HepG2 (cell line): ENCODE measurements around the gene DKKL1. TPM values are rescaled to one million over a fixed set of nuclear protein-coding genes. Genes with fewer than 3 reads are reported as not detected.

ENCODE experiments used
- polyA plus RNA-seq, 8 experiments: library from polyadenylated mRNA; depleted of rRNA in 3 of 8; stranded (reverse) in 7 of 8; unstranded in 1 of 8; fragments of >200 nt; fragmentation: Illumina TruSeq in 4 of 8; extraction: Trizol in 4 of 8; gene quantifications; 2 replicates each; pipeline versions ENCODE4 v1.2.1 to v1.2.3, GENCODE V29; 2011 to 2016; ENCODE audit warnings: low read depth in 4 of 8, missing spikeins in 1 of 8, mixed read lengths in 1 of 8; ENCODE audit not compliant: insufficient read depth in 1 of 8
- total RNA-seq, 5 experiments: library from RNA; depleted of rRNA; stranded (reverse); fragments of >200 nt; fragmentation: Illumina TruSeq; extraction: Trizol; gene quantifications; 2 replicates each; pipeline ENCODE4 v1.2.3, GENCODE V29; 2016; ENCODE audit warnings: low read depth in 1 of 5

The DKKL1 gene
- total and polyA plus RNA-seq, 2 of the 13 experiments (the other 11 are each of a cell fraction or from before 2014, with no cell fraction given), result 0.30 to 0.31 TPM

Other genes with a start within 250 kb of the DKKL1 start
- gene LIN7B, start 249.5 kb upstream of the DKKL1 start, total RNA-seq (2016; rRNA removed; fragmentation: Illumina TruSeq; extraction: Trizol), result 3.5 and 5.3 TPM in 2 replicates
- gene LIN7B, start 249.5 kb upstream of the DKKL1 start, polyA plus RNA-seq (2011; rRNA removed), result 7.6 and 8.6 TPM in 2 replicates
- 0.80 and 1.4 TPM in 2 replicates for gene C19orf73, start 244.7 kb upstream of the DKKL1 start, total RNA-seq (2016; rRNA removed; fragmentation: Illumina TruSeq; extraction: Trizol)
- 1.5 and 3.0 TPM in 2 replicates for gene C19orf73, start 244.7 kb upstream of the DKKL1 start, polyA plus RNA-seq (2011; rRNA removed)
- 6.3 and 8.6 TPM in 2 replicates for gene PPFIA3, start 244.3 kb upstream of the DKKL1 start, total RNA-seq (2016; rRNA removed; fragmentation: Illumina TruSeq; extraction: Trizol)
- gene PPFIA3, start 244.3 kb upstream of the DKKL1 start, polyA plus RNA-seq (2011; rRNA removed), result 6.7 and 8.9 TPM in 2 replicates
- gene HRC, start 208.5 kb upstream of the DKKL1 start, total RNA-seq (2016; rRNA removed; fragmentation: Illumina TruSeq; extraction: Trizol), result 1.5 and 3.6 TPM in 2 replicates
- 15.4 and 26.4 TPM in 2 replicates for gene HRC, start 208.5 kb upstream of the DKKL1 start, polyA plus RNA-seq (2011; rRNA removed)
- 1.7 and 1.9 TPM in 2 replicates for gene TRPM4, start 206.1 kb upstream of the DKKL1 start, total RNA-seq (2016; rRNA removed; fragmentation: Illumina TruSeq; extraction: Trizol)
- gene TRPM4, start 206.1 kb upstream of the DKKL1 start, polyA plus RNA-seq (2011; rRNA removed), result 4.3 and 6.3 TPM in 2 replicates
- gene SLC6A16, start 38.7 kb upstream of the DKKL1 start, total RNA-seq (2016; rRNA removed; fragmentation: Illumina TruSeq; extraction: Trizol), result 0.07 TPM in 1 of 2 replicates, not detected in the other
- gene SLC6A16, start 38.7 kb upstream of the DKKL1 start, polyA plus RNA-seq (2011; rRNA removed), result 0.18 and 0.22 TPM in 2 replicates
- gene CD37, start 28.5 kb upstream of the DKKL1 start, total RNA-seq (2016; rRNA removed; fragmentation: Illumina TruSeq; extraction: Trizol), result not detected in 2 replicates
- gene CD37, start 28.5 kb upstream of the DKKL1 start, polyA plus RNA-seq (2011; rRNA removed), result not detected in 2 replicates
- gene TEAD2, start 1.5 kb upstream of the DKKL1 start, total RNA-seq (2016; rRNA removed; fragmentation: Illumina TruSeq; extraction: Trizol), result 12.1 and 12.5 TPM in 2 replicates
- gene TEAD2, start 1.5 kb upstream of the DKKL1 start, polyA plus RNA-seq (2011; rRNA removed), result 10.4 and 10.8 TPM in 2 replicates
- not detected in 2 replicates for gene KASH5, start 24.4 kb downstream of the DKKL1 start, total RNA-seq (2016; rRNA removed; fragmentation: Illumina TruSeq; extraction: Trizol)
- not detected in 2 replicates for gene KASH5, start 24.4 kb downstream of the DKKL1 start, polyA plus RNA-seq (2011; rRNA removed)
- not detected in 2 replicates for gene PTH2, start 59.6 kb downstream of the DKKL1 start, total RNA-seq (2016; rRNA removed; fragmentation: Illumina TruSeq; extraction: Trizol)
- not detected in 2 replicates for gene PTH2, start 59.6 kb downstream of the DKKL1 start, polyA plus RNA-seq (2011; rRNA removed)
- not detected in 2 replicates for gene GFY, start 61.5 kb downstream of the DKKL1 start, total RNA-seq (2016; rRNA removed; fragmentation: Illumina TruSeq; extraction: Trizol)
- not detected in 2 replicates for gene GFY, start 61.5 kb downstream of the DKKL1 start, polyA plus RNA-seq (2011; rRNA removed)
- not detected in 2 replicates for gene SLC17A7, start 77.7 kb downstream of the DKKL1 start, total RNA-seq (2016; rRNA removed; fragmentation: Illumina TruSeq; extraction: Trizol)
- 0.32 and 0.37 TPM in 2 replicates for gene SLC17A7, start 77.7 kb downstream of the DKKL1 start, polyA plus RNA-seq (2011; rRNA removed)
- 94.9 and 110 TPM in 2 replicates for gene PIH1D1, start 87.9 kb downstream of the DKKL1 start, total RNA-seq (2016; rRNA removed; fragmentation: Illumina TruSeq; extraction: Trizol)
- 126 and 137 TPM in 2 replicates for gene PIH1D1, start 87.9 kb downstream of the DKKL1 start, polyA plus RNA-seq (2011; rRNA removed)
- 29.6 and 34.9 TPM in 2 replicates for gene ALDH16A1, start 89.3 kb downstream of the DKKL1 start, total RNA-seq (2016; rRNA removed; fragmentation: Illumina TruSeq; extraction: Trizol)
- gene ALDH16A1, start 89.3 kb downstream of the DKKL1 start, polyA plus RNA-seq (2011; rRNA removed), result 8.4 and 9.2 TPM in 2 replicates
- 0.58 and 1.5 TPM in 2 replicates for gene FLT3LG, start 110.3 kb downstream of the DKKL1 start, total RNA-seq (2016; rRNA removed; fragmentation: Illumina TruSeq; extraction: Trizol)
- 2.6 and 3.0 TPM in 2 replicates for gene FLT3LG, start 110.3 kb downstream of the DKKL1 start, polyA plus RNA-seq (2011; rRNA removed)
- 2,601 and 3,137 TPM in 2 replicates for gene RPL13A, start 123.7 kb downstream of the DKKL1 start, total RNA-seq (2016; rRNA removed; fragmentation: Illumina TruSeq; extraction: Trizol)
- 3,407 and 3,954 TPM in 2 replicates for gene RPL13A, start 123.7 kb downstream of the DKKL1 start, polyA plus RNA-seq (2011; rRNA removed)
- gene RPS11, start 132.6 kb downstream of the DKKL1 start, total RNA-seq (2016; rRNA removed; fragmentation: Illumina TruSeq; extraction: Trizol), result 2,345 and 2,734 TPM in 2 replicates
- 2,839 and 2,896 TPM in 2 replicates for gene RPS11, start 132.6 kb downstream of the DKKL1 start, polyA plus RNA-seq (2011; rRNA removed)
- gene FCGRT, start 148.8 kb downstream of the DKKL1 start, total RNA-seq (2016; rRNA removed; fragmentation: Illumina TruSeq; extraction: Trizol), result 124 and 225 TPM in 2 replicates
- gene FCGRT, start 148.8 kb downstream of the DKKL1 start, polyA plus RNA-seq (2011; rRNA removed), result 121 and 149 TPM in 2 replicates
- 1.7 and 10.1 TPM in 2 replicates for gene RCN3, start 164.1 kb downstream of the DKKL1 start, total RNA-seq (2016; rRNA removed; fragmentation: Illumina TruSeq; extraction: Trizol)
- gene RCN3, start 164.1 kb downstream of the DKKL1 start, polyA plus RNA-seq (2011; rRNA removed), result 3.0 and 3.3 TPM in 2 replicates
- 78.0 and 81.4 TPM in 2 replicates for gene NOSIP, start 216.7 kb downstream of the DKKL1 start, total RNA-seq (2016; rRNA removed; fragmentation: Illumina TruSeq; extraction: Trizol)
- 54.3 and 58.4 TPM in 2 replicates for gene NOSIP, start 216.7 kb downstream of the DKKL1 start, polyA plus RNA-seq (2011; rRNA removed)
- 0.51 and 0.82 TPM in 2 replicates for gene PRRG2, start 217.4 kb downstream of the DKKL1 start, total RNA-seq (2016; rRNA removed; fragmentation: Illumina TruSeq; extraction: Trizol)
- 0.64 and 0.66 TPM in 2 replicates for gene PRRG2, start 217.4 kb downstream of the DKKL1 start, polyA plus RNA-seq (2011; rRNA removed)
- gene PRR12, start 227.3 kb downstream of the DKKL1 start, total RNA-seq (2016; rRNA removed; fragmentation: Illumina TruSeq; extraction: Trizol), result 1.5 and 1.6 TPM in 2 replicates
- 0.62 and 0.74 TPM in 2 replicates for gene PRR12, start 227.3 kb downstream of the DKKL1 start, polyA plus RNA-seq (2011; rRNA removed)